SU-DHL-6 (cell line): ENCODE data around the gene LSM2.

Experiments used
- CTCF ChIP-seq: fragments of 200-600 bp; sonication (generic); IDR thresholded peaks from one replicate; pipeline ENCODE4 v1.5.1; 2017; ENCODE audit warnings: antibody characterized with exemption, mild to moderate bottlenecking, low read length, moderate library complexity; ENCODE audit not compliant: insufficient read depth, poor library complexity, severe bottlenecking
- EZH2phosphoT487 ChIP-seq: fragments of 200-600 bp; sonication (generic), shearing (Covaris generic); conservative IDR thresholded peaks from 2 replicates; pipeline ENCODE4 v1.6.1; 2018; ENCODE audit warnings: mild to moderate bottlenecking, antibody characterized with exemption, low read length, moderate library complexity, mixed read lengths

- TF ChIP-seq CTCF (no peak), EZH2phosphoT487 (no peak)
Observed at GRCh38 chr6:31775633-31776484, 30.9 kb downstream of the LSM2 start.
